Mucosa of rectum (tissue), 2 donors: Measurements from ENCODE around the gene TRPC4AP.

Source experiments
- H3K27ac ChIP-seq, 2 donors: one replicate each; pipeline ENCODE4 v1.7.0; 2013; ENCODE audit warnings: inconsistent platforms in 2 of 2, low read depth in 2 of 2, low read length in 2 of 2
- H3K27me3 ChIP-seq, 2 donors: one replicate each; pipeline ENCODE4 v1.7.0; 2013; ENCODE audit warnings: low read length in 2 of 2; ENCODE audit not compliant: control insufficient read depth in 2 of 2, insufficient read depth in 2 of 2
- H3K36me3 ChIP-seq, 2 donors: one replicate each; pipeline ENCODE4 v1.7.0; 2013; ENCODE audit warnings: low read length in 2 of 2; ENCODE audit not compliant: control insufficient read depth in 2 of 2, insufficient read depth in 2 of 2
- H3K4me1 ChIP-seq, 2 donors: one replicate each; pipeline ENCODE4 v1.7.0; 2013; ENCODE audit warnings: low read length in 2 of 2, mild to moderate bottlenecking in 1 of 2; ENCODE audit not compliant: control insufficient read depth in 2 of 2, insufficient read depth in 2 of 2
- H3K4me3 ChIP-seq, 2 donors: one replicate each; pipeline ENCODE4 v1.7.0; 2013; ENCODE audit warnings: low read length in 2 of 2
- H3K9ac ChIP-seq, 2 donors: one replicate each; pipeline ENCODE4 v1.7.0; 2013; ENCODE audit warnings: low read length in 2 of 2, low read depth in 1 of 2, mild to moderate bottlenecking in 1 of 2
- H3K9me3 ChIP-seq, 2 donors: one replicate each; pipeline ENCODE4 v1.7.0; 2013; ENCODE audit warnings: low read length in 2 of 2; ENCODE audit not compliant: control insufficient read depth in 2 of 2
- donor health status: healthy.
- donor health status: Normal muscosa, but diverticular disease.

The TRPC4AP gene

DNA sequence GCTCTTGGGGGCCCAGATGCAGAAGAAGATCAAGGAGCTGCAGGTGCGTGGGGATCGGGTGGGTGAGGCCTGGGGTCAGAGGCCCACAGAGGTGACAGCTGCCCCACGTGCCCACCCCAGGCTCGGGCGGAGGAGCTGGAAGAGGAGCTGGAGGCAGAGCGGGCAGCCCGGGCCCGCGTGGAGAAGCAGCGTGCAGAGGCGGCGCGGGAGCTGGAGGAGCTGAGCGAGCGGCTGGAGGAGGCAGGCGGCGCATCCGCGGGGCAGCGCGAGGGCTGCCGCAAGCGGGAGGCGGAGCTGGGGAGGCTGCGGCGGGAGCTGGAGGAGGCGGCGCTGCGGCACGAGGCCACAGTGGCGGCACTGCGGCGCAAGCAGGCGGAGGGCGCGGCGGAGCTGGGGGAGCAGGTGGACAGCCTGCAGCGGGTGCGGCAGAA, 95.5 kb downstream of the TRPC4AP start:
- H3K36me3 ChIP-seq = peaks cover 40 to 60% of the 10 kb centered on the region in 2 donors
- H3K4me3 ChIP-seq = peak overlapping the region in 1 of 2 donors; percentile 13
- H3K4me1 ChIP-seq = peaks cover 5 to 10% of the 10 kb centered on the region in 2 donors
- no peaks in the 10 kb centered on the region for H3K27me3 ChIP-seq
- no peak overlapping the region for H3K27ac ChIP-seq
- H3K9ac ChIP-seq = no peak overlapping the region
- no peaks in the 10 kb centered on the region for H3K9me3 ChIP-seq

DNA sequence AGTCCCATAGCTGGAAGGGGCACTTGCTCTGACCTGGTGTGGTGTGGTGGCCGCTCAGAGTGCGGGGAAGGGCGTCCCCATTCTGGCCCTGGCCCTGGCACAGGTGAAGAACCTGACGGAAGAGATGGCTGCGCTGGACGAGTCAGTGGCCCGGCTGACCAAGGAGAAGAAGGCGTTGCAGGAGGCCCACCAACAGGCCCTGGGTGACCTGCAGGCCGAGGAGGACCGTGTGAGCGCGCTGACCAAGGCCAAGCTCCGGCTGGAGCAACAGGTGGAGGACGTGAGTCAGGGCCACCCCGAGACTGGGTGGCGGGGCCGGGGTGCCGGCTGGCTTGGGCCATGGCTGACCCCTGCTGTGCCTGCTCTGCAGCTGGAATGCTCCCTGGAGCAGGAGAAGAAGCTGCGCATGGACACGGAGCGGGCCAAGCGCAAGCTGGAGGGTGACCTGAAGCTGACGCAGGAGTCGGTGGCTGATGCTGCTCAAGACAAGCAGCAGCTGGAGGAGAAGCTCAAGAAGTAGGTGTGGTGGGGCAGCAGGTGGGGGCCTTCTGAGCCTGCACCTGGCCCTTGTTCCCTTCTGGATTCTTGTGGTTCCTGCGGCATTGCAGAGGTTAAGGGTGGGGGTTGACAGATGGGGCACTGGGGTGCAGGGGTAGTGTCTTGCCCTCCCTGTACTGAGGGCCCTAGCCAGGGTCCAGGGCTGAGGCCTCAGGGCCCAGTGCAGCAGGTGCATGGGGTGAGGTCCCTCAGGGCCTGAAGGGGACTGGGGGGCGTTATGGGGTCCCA, 96.2 kb downstream of the TRPC4AP start:
- peaks cover 33 to 53% of the 10 kb centered on the region in 2 donors for H3K36me3 ChIP-seq
- no peak overlapping the region for H3K4me3 ChIP-seq
- peaks cover 5 to 10% of the 10 kb centered on the region in 2 donors for H3K4me1 ChIP-seq
- no peak overlapping the region for H3K9ac ChIP-seq
- no peak overlapping the region for H3K27ac ChIP-seq
- no peaks in the 10 kb centered on the region for H3K9me3 ChIP-seq
- no peaks in the 10 kb centered on the region for H3K27me3 ChIP-seq

- Histone ChIP-seq H3K36me3 (peaks cover 26 to 46% of the 10 kb centered on the region in 2 donors), H3K9me3 (no peaks in the 10 kb centered on the region), H3K4me1 (peaks cover 5 to 10% of the 10 kb centered on the region in 2 donors), H3K4me3 (no peak overlapping the region), H3K27me3 (no peaks in the 10 kb centered on the region), H3K9ac (no peak overlapping the region), H3K27ac (no peak overlapping the region)
Observed at GRCh38 chr20:34995696-34996095, 96.9 kb downstream of the TRPC4AP start.

- no peak overlapping the region for H3K27ac ChIP-seq
- H3K4me1 ChIP-seq = peaks cover 5 to 10% of the 10 kb centered on the region in 2 donors
- H3K27me3 ChIP-seq = no peaks in the 10 kb centered on the region
- no peak overlapping the region for H3K4me3 ChIP-seq
- no peak overlapping the region for H3K9ac ChIP-seq
- peaks cover 22 to 44% of the 10 kb centered on the region in 2 donors for H3K36me3 ChIP-seq
- H3K9me3 ChIP-seq = no peaks in the 10 kb centered on the region
Observed at GRCh38 chr20:34995192-34995591, 97.4 kb downstream of the TRPC4AP start.

DNA sequence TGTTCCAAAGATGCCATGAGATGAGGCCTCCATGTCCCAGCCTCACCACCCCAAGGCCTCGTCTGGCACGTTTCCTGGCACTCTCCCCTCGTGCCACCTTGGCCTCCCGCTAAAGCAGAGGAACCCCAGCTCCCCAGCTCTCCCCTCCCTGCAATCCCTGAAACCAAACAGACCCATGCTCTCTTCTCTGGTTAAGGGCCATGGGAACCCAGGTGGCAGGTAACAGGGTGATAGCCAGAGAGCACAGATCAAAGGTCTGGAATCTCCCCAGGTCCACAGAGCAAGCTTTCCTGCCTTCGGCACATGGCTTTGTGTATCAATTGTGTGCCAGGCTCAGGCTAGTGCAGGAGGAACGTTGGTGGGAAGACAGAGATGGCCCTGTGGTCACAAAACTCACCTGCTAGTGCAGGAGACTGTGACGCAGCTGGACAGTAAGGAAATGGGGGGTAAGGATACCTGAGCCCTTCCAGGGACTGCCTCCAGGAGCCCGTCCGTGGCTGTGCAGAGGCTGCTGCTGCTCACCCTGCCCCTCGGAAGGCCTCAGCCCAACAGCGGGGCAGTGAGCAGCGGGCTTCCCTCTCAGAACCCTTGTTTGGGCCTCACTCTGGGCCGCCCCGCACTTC, 98.0 kb downstream of the TRPC4AP start:
- no peak overlapping the region for H3K27ac ChIP-seq
- peaks cover 17 to 39% of the 10 kb centered on the region in 2 donors for H3K36me3 ChIP-seq
- peaks cover 5 to 10% of the 10 kb centered on the region in 2 donors for H3K4me1 ChIP-seq
- H3K27me3 ChIP-seq = no peaks in the 10 kb centered on the region
- no peak overlapping the region for H3K4me3 ChIP-seq
- no peak overlapping the region for H3K9ac ChIP-seq
- H3K9me3 ChIP-seq = no peaks in the 10 kb centered on the region

DNA sequence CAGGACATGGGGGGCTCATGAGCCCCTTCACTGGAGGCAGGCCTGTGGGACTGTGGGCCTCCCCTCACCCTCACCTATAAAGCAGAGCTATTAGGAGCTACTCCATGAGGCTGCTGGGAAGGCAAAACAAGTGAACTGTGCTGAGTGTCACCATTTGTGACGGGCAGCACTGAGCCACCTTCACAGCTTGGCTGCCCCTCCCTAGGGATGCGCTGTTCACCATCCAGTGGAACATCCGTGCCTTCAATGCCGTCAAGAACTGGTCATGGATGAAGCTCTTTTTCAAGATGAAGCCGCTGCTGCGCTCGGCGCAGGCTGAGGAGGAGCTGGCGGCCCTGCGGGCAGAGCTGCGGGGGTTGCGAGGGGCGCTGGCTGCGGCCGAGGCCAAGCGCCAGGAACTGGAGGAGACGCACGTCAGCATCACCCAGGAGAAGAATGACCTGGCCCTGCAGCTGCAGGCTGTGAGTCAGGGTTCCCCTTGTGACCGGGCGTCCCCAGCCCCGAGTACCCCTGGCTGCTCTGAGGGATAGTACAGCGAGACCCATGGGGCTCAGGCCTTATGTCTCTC, 98.6 kb downstream of the TRPC4AP start:
- peaks cover 17 to 38% of the 10 kb centered on the region in 2 donors for H3K36me3 ChIP-seq
- H3K4me1 ChIP-seq = peaks cover 5 to 10% of the 10 kb centered on the region in 2 donors
- no peak overlapping the region for H3K27ac ChIP-seq
- H3K9ac ChIP-seq = no peak overlapping the region
- H3K4me3 ChIP-seq = no peak overlapping the region
- no peaks in the 10 kb centered on the region for H3K27me3 ChIP-seq
- no peaks in the 10 kb centered on the region for H3K9me3 ChIP-seq

DNA sequence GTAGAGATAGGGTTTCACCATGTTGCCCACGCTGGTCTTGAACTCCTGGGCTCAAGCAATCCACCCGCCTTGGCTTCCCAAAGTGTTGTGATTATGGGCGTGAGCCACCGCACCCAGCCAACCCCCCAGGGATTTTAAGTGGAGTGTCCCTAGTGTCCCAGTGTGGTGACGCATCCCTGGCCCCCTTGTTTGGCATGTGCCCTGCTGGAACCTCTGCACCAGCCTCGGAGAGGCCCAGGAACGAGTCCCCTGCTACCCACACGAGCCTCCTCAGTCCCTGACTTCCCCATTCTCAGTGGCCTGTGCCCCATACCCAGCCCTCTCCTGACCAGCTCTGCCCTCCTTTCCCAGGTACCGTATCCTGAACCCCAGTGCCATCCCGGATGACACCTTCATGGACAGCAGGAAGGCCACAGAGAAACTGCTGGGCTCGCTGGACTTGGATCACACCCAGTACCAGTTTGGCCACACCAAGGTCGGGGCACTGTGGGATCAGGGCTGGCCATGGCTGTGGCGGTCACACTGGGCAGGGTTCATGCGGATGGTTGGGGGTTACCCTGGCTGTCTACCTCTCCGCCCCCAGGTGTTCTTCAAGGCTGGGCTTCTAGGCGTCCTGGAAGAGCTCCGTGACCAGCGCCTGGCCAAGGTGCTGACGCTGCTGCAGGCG, 99.7 kb downstream of the TRPC4AP start:
- no peak overlapping the region for H3K4me3 ChIP-seq

DNA sequence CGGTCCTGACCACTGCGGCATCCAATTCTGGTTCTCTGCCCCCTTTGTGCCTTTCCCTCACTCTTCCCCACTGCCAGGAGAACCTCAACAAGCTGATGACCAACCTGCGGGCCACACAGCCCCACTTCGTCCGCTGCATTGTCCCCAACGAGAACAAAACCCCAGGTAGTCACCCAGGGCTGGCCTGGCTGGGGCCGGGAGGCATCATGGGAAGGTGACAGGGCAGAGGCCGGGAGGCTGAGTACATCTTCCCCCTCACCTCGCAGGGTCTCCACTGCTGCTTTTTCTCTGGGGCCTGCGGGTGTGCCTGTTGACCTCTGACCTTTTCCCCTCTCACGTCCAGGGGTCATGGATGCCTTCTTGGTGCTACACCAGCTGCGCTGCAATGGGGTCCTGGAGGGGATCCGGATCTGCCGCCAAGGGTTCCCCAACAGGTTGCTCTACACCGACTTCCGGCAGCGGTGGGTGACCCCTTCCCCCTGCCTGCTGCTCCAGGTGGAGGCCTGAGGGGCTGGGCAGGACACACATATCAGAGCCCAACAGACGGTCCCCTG, 101.9 kb downstream of the TRPC4AP start:
- peaks cover 5 to 22% of the 10 kb centered on the region in 2 donors for H3K36me3 ChIP-seq
- no peak overlapping the region for H3K9ac ChIP-seq
- no peaks in the 10 kb centered on the region for H3K4me1 ChIP-seq
- H3K9me3 ChIP-seq = no peaks in the 10 kb centered on the region
- no peaks in the 10 kb centered on the region for H3K27me3 ChIP-seq
- H3K27ac ChIP-seq = no peak overlapping the region
- no peak overlapping the region for H3K4me3 ChIP-seq

More for the DNA sequence above, 99.7 kb downstream of the TRPC4AP start:
- peaks cover 5 to 10% of the 10 kb centered on the region in 2 donors for H3K4me1 ChIP-seq
- no peak overlapping the region for H3K27ac ChIP-seq
- H3K27me3 ChIP-seq = no peaks in the 10 kb centered on the region
- H3K36me3 ChIP-seq = peaks cover 12 to 27% of the 10 kb centered on the region in 2 donors
- H3K9ac ChIP-seq = no peak overlapping the region
- H3K9me3 ChIP-seq = no peaks in the 10 kb centered on the region

GRCh38 chr20:34990231-34990630, 102.4 kb downstream of the TRPC4AP start:
- H3K9me3 ChIP-seq = no peaks in the 10 kb centered on the region
- H3K27me3 ChIP-seq = peaks cover 0 to under 1% of the 10 kb centered on the region in 2 donors
- no peak overlapping the region for H3K27ac ChIP-seq
- peaks cover 1 to 17% of the 10 kb centered on the region in 2 donors for H3K36me3 ChIP-seq
- no peak overlapping the region for H3K4me3 ChIP-seq
- no peaks in the 10 kb centered on the region for H3K4me1 ChIP-seq
- H3K9ac ChIP-seq = no peak overlapping the region
